NCI-H526 treated with DMSO at 0.1 percent for 48 hours (cell line): ENCODE data around the gene MAGT1.
"Not testable (repeated sequence)": the region's sequence is repeated elsewhere in the genome, so short reads cannot be mapped to it uniquely, and the experiment has no call there.

ENCODE experiments used
- DNase-seq: peaks from one replicate; lab custom pipeline; 2025; lab: John Stamatoyannopoulos, UW

Gene MAGT1

DNA sequence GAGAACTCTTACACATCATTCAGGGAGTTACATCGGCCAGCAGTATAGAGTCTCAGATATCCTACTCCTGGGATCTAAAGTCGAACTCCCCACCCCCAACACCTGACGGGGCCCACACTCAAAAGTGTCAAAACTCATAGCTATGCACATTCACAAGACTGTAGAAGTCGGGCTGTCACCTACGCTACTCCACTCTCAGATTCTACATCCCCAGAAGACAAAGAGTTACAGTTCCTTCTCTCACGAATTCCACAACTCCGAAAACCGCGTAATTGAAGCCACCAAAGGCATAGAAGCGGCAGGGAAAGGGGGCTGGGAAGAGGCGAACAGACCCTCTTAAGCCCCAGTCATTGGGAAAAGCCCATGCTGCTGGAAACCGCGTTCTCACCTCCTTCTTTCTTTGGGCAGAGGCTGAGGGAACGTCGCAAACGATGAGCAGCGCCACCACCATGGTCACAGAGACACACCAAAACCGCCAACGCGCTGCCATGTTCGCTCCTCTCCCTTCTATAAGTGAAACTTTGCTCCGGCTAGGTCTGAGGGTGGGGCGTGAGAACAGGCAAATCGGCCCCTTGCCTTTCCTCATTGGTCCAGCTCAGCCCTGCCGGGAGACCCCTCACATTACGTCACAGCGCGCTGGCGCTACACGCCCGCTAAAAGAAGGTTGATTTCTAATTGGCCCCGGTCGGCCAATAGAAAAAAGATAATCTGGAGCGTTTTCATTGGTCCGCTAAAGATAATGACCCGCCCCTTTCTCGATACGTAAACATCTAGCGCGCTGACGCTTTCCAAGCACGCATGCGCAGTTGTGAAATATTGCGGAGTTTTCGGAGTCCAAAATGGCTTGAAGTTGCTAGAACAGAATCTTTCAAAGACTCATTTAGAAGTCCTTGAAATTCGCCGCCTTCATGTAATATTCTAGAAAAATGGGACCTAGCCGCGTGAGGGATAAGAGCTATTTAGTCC lies at the start of gene MAGT1:
Gene MAGT1 (minus strand): TSS at position 515 of the 966 bp plus-strand sequence. CDS start 25 bp downstream, at position 490.
- DNase-seq, result peak; percentile 96

GRCh38 chrX:77945031-77945430 lies 49.8 kb upstream of the MAGT1 start:
- DNase-seq, result not testable (repeated sequence)

DNA sequence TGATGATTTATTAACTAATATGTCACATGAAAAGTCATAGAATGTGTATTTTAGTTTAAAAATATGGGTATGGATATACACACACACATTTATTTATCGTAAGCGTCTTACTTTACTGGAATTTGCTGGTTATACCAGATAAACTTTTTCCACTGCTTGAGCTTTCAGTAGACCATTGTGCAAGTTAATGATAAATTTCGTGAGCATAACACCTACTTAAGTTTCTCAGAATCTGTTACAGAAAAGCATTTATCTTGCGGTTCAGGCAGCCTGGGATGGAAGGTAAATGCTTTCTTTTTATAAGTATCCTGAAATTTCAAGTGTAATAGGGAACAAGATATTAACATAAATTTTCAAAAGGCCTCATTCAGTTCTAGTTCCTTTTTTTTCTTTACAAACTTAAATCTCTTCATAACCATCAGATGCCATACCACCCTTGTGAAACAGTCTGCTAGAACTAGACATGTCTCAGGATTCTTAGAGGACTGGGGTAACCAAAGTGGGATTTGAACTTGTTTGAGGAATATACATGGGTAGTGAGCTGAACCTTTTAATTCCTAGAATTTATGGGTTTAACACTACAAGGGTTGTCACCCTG lies 42.9 kb upstream of the MAGT1 start:
- no peak for DNase-seq

DNA sequence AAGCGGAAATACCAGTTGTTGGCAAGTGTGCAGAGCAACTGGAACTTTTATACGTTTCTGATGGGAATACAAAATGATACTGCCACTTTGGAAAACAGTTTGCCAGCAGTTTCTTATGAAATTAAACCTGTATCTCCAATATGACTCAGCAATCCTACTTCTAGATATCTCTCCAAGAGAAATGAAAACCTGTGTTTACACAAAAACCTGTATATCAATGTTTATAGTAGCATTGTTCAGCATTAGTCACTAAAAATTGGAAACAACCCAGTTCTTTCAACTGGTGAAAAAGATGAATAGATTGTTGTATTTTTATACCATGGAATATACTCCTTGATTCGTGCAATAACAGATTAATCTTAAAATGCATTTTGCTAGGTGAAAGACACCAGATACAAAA lies 42.1 kb upstream of the MAGT1 start:
- DNase-seq, result no peak

- no peak for DNase-seq
Measured at GRCh38 chrX:77936299-77936698, 41.1 kb upstream of the MAGT1 start.

DNA sequence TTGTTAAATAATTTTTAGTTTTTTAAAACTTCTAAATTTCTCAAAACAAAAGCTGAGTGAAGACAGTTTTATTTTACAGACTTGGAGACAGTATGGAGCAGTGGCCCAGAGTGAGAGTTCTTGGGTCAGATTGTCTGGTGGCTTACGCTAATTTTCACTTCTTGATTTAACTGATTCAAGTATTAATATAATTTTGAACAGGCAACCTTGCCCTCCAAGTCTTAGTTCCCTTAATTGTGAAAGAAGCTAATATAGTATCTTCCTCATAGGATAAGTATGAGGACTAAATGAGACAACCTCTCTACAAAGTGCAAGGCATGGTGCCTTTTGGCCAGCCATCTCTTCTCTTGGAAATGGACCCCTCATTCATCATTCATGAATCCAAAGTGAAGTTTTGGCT lies 40.7 kb upstream of the MAGT1 start:
- no peak for DNase-seq

- DNase-seq, result no peak
Measured at GRCh38 chrX:77930581-77930980, 35.3 kb upstream of the MAGT1 start.

DNA sequence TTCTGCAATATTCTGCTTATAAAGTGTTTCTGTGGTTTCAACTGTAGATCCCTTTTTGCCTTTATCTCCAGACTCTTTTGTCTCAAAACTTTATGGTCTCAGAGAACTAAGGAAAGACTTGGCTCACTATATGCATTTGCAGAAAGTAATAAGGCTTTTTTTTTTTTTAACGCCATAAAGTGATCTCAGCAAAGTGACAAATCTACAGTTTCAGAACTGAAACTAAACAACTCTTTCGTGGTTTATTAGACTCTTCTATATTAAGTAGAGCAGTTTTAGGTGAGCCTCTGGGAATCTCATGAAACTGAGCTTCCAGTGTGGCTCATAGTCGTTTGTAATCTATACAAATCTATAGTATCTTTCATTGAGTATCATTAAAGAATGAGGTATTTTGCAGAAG lies 30.5 kb upstream of the MAGT1 start:
- DNase-seq, result no peak

- DNase-seq, result no peak
Measured at GRCh38 chrX:77924320-77924859, 29.2 kb upstream of the MAGT1 start.

GRCh38 chrX:77922787-77923186 lies 27.6 kb upstream of the MAGT1 start:
- DNase-seq, result no peak

- not testable (repeated sequence) for DNase-seq
Measured at GRCh38 chrX:77919370-77919769, 24.1 kb upstream of the MAGT1 start.

DNA sequence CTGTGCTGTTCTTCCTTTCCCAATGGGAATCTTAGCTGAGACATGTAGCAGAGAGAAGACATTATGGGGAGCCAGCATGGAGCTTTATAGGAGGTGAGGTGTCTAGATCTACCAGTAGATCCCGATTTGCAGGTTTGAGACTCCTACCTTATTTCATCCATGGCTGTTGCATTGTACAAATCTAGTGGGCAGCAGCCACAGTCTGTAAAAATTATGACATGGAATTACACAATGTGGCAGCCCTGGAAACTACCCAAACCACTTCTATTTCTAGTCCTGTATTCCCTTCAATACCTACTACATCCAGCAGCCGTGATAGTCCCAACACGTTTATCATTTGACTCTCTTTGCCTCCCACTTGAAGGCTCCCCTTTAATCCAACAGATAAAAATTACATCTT lies 23.3 kb upstream of the MAGT1 start:
- DNase-seq, result no peak

DNA sequence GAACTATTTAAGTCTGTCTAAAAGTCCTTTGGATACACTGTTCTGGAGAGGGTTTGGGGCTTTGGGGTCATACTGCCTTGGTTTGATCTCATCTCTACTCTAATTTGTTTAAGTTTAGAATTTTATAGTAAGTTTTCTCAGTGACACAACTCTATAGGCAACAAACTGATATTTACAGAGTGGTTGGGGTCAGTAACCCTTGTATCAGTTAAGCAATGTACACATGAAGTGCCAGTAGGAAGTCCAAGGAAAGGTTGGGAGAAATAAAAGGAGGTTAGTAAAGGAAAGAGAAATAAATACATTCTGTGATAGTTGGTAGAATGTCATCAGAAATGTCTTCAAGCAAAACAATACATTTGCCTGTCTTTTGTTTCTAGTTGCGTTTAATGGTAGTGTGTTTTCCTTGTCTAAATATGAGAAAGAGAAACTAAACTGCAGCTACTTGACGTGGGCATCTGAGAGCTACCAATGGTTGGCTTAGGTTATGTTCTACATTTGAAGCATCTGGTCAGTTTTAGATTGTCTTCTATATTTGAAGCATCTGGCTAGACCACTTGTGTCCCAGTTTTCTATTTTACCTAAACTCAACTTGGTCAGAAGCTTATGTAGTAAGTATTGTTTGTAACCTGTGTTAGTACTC lies 22.2 kb upstream of the MAGT1 start:
- no peak for DNase-seq

DNA sequence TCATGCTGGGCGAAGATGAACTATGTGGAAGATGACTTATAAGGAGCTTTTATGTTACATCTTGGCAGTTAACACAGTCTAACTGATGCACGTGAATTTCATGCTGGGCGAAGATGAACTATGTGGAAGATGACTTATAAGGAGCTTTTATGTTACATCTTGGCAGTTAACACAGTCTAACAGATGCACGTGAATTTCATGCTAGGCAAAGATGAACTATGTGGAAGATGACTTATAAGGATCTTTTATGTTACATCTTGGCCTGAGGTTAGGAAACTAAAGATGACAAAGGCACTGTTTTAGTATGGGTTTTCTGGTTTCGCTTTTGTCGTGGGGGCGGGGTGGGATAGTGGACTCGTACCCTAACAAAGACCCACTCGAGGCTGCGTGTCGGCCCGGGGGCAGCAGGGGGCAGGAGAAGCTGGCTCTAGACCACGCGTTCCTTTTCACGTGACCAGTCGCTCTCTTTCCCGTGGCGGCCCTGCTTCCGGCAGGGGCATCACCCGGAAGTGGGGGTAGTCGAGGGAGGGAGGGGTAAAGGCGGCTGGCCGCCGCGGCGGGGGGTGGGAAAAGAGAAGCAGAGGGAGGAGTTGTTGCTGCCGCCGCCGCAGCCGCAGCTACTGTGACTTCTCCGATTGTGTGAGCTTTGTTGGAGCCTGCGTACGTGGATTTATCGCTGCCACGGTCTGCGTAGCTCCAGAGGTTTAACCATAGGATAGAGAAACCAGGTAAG lies 15.0 kb upstream of the MAGT1 start, which contains the start of gene ATP7A:
Gene ATP7A (plus strand): TSS at position 586 of the 733 bp plus-strand sequence. CDS start 60,949 bp downstream, outside the sequence.
- peak; percentile 87 for DNase-seq

DNA sequence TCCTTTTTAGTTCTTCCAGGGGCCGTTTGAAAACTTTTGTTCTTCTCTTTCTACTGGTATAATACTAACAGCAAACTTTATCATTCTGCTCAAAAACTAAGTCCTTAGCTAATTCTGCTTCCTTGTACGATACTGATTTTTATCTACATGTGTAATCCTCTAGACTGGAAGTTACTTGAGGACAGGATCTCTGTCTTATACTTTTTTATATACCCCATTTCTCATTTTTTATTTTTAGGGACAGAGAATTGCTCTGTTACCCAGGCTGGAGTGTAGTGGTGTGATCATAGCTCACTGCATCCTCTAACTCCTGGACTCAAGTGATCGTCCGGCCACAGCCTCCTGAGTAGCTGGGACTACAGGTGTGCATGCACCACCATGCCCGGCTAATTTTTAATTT lies 6.3 kb upstream of the MAGT1 start:
- DNase-seq, result no peak

- no peak for DNase-seq
Measured at GRCh38 chrX:77900688-77901087, 5.5 kb upstream of the MAGT1 start.

DNA sequence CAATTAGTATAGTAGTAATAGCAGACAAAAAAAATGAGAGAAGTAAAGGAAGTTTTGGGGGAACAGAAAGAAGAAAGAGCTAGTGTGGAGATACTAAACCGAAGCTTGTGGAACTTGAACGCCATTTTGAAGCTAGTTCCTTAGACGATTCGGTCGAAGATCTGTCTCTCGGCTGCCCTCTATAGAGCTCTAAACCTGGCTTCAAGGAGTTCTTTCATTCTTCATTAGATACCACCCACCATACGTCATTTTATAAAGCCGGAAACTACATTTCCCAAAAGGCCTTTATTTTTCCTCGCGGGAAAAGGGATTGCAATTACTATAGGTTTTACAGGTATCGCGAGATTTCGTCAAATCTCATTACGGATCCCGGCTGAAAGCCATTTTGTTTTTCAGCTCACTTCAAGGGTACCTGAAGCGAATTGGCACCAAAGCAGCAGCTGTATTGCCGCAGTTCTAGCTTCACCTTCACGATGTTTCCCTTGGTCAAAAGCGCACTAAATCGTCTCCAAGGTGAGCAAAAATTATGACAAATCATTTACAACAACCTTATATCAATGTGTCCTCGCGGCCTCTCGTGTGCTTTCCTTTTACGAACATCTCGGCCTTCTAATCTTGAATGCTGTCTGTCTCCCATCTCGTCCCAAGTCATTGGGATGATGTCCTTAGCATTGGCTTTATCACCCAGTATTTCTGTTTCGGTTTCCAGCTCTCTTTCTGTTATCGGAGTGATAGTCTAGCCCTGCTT lies 4.0 kb upstream of the MAGT1 start, which contains the start of gene COX7B:
Gene COX7B (plus strand): TSS at position 388 of the 748 bp plus-strand sequence. CDS start 86 bp downstream, at position 474.
- DNase-seq, result peak; percentile 94

DNA sequence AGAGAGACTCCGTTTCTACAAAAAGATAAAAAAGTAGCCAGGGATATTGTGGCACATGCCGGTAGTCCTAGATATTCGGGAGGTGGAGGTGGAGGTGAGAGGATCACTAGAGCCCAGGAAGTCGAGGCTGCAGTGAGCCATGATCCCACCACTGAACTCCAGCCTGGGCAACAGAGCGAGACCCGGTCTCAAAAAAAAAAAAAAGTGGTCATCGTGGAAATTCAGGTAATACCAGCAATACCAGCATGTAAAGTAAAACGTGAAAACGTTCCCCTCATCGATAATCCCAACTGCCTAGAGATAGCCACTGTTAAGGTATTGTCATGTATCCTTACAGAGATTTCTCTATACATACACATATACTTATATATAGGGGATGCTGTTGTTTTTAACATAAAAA lies 1.5 kb downstream of the MAGT1 start:
- DNase-seq, result no peak

- DNase-seq, result no peak
Measured at GRCh38 chrX:77892887-77893286, 2.3 kb downstream of the MAGT1 start.

- DNase-seq, result not testable (repeated sequence)
Measured at GRCh38 chrX:77881418-77881817, 13.8 kb downstream of the MAGT1 start.

GRCh38 chrX:77875372-77875771 lies 19.9 kb downstream of the MAGT1 start:
- no peak for DNase-seq
